Measurements from ENCODE around the gene LIN7A.

- TF ChIP-seq CTCF (conservative IDR thresholded peaks at IDR 0.05; ENCODE audit: low read depth, low read length) (no peak), RCOR1 (IDR thresholded peaks at IDR 0.05; ENCODE audit: insufficient replicate concordance, low read length) (no peak), CEBPB (IDR thresholded peaks at IDR 0.05; ENCODE audit: low read depth, low read length) (no peak), MAFK (IDR thresholded peaks at IDR 0.05; ENCODE audit: low read depth, low read length) (no peak)
Observed at GRCh38 chr12:80756875-80757274, 180.9 kb downstream of the LIN7A start.

All from IMR-90 (cell line).